HG02938 (cell line): ENCODE data around the gene NFIB.

Experiments
- ATAC-seq: cut with Tn5 transposase; IDR thresholded peaks from one replicate; pipeline ENCODE4 v1.9.1; 2021; ENCODE audit warnings: mild to moderate bottlenecking, moderate library complexity; ENCODE audit not compliant: unreplicated experiment

Gene NFIB

GRCh38 chr9:14345354-14346230 lies 31.7 kb upstream of the NFIB start:
- ATAC-seq = no peak

GRCh38 chr9:14344941-14345353 lies 31.0 kb upstream of the NFIB start:
- no peak for ATAC-seq

GRCh38 chr9:14344053-14344524 lies 30.1 kb upstream of the NFIB start:
- ATAC-seq = no peak

- no peak for ATAC-seq
Observed at GRCh38 chr9:14343261-14344031, 29.5 kb upstream of the NFIB start.

- ATAC-seq = no peak
Observed at GRCh38 chr9:14342736-14343135, 28.8 kb upstream of the NFIB start.

GRCh38 chr9:14341437-14342122 lies 27.6 kb upstream of the NFIB start:
- no peak for ATAC-seq

GRCh38 chr9:14340994-14341393 lies 27.1 kb upstream of the NFIB start:
- no peak for ATAC-seq

GRCh38 chr9:14340219-14340873 lies 26.4 kb upstream of the NFIB start:
- no peak for ATAC-seq

- ATAC-seq = no peak
Observed at GRCh38 chr9:14339746-14340145, 25.8 kb upstream of the NFIB start.

- no peak for ATAC-seq
Observed at GRCh38 chr9:14337615-14338014, 23.7 kb upstream of the NFIB start.

- no peak for ATAC-seq
Observed at GRCh38 chr9:14336244-14336643, 22.3 kb upstream of the NFIB start.

GRCh38 chr9:14331120-14331519 lies 17.2 kb upstream of the NFIB start:
- no peak for ATAC-seq

GRCh38 chr9:14327036-14327435 lies 13.1 kb upstream of the NFIB start:
- no peak for ATAC-seq

- ATAC-seq = no peak
Observed at GRCh38 chr9:14326264-14326826, 12.4 kb upstream of the NFIB start.

- ATAC-seq = no peak
Observed at GRCh38 chr9:14325147-14325546, 11.2 kb upstream of the NFIB start.

- ATAC-seq = no peak
Observed at GRCh38 chr9:14323985-14324650, 10.2 kb upstream of the NFIB start.

GRCh38 chr9:14323083-14323971 lies 9.4 kb upstream of the NFIB start:
- ATAC-seq = peak; percentile 3

GRCh38 chr9:14322211-14323082 lies 8.5 kb upstream of the NFIB start:
- peak; percentile 66 for ATAC-seq
